ENCODE measurements around the gene LRRTM3.

DNA sequence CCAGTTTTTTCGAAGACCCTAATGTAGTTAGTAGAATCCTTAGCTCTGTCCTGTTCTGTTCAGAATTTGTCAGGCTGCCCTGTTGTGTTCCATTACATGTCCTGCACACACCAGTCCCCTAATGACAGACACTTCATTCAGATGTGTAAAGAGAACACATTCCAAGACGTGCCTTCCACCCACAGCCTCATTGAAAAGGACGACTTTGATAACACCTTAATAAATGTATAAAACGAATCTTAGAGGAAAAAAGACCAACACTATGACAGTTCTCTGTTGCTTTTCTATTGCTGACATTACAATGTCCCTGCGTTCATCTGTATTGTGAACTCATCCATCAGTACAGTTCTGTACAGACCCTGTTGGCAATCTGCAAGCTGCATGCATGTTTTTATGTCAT is 3.5 kb downstream of the LRRTM3 start:
- TF ChIP-seq, protein P1, sequence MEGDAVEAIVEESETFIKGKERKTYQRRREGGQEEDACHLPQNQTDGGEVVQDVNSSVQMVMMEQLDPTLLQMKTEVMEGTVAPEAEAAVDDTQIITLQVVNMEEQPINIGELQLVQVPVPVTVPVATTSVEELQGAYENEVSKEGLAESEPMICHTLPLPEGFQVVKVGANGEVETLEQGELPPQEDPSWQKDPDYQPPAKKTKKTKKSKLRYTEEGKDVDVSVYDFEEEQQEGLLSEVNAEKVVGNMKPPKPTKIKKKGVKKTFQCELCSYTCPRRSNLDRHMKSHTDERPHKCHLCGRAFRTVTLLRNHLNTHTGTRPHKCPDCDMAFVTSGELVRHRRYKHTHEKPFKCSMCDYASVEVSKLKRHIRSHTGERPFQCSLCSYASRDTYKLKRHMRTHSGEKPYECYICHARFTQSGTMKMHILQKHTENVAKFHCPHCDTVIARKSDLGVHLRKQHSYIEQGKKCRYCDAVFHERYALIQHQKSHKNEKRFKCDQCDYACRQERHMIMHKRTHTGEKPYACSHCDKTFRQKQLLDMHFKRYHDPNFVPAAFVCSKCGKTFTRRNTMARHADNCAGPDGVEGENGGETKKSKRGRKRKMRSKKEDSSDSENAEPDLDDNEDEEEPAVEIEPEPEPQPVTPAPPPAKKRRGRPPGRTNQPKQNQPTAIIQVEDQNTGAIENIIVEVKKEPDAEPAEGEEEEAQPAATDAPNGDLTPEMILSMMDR (IDR thresholded peaks at IDR 0.05; ENCODE audit: borderline replicate concordance, extremely low read depth, low read length, poor library complexity, severe bottlenecking), result no peak
- no peak for TF ChIP-seq EZH2 (IDR thresholded peaks at IDR 0.05; ENCODE audit: borderline replicate concordance, low read depth, low read length, severe bottlenecking)

Data from DND-41 (cell line).